Measurements from ENCODE around the gene ADIPOQ.

DNA sequence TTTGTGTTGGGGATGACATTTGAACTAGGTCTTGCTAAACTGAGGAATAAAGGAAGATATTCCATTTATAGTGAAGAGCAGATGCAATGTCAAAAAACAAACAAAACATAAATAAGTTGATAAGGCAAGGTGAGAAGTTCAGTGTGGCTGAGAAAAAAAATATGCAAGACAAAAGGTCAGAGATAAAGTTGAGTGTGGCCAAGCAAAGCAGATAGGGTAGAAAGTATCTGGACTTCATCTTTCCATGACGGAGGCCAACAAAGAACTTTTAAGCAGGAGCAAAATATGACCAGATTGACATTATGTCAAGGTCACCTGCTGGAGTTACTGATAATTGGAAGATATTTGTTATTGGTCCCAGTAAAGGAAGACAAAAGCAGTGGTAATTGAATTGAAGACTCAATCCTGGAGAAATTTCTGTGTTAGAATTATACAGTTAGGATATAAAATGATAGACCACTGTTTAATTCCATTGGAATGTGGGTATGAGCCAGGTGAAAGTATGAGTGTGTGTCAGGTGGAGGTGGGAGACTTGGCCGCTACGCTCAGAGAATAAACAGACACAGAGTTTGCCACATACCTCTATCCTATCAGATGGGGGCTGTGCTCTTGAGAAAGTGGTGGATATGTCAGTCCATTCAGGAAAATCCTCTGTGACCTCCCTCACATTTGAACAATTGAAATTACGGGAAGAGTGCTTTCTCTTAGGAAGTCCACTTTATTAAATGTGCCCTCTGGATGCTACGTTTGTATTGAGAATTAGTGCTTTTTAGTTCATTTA, 28.1 kb downstream of the ADIPOQ start:
- TF ChIP-seq POLR2AphosphoS5 (IDR thresholded peaks at IDR 0.05; ENCODE audit: low read depth, low read length) (no peak), CHD2 (IDR thresholded peaks at IDR 0.05; ENCODE audit: low read length, partially characterized antibody) (no peak), CTCF (IDR thresholded peaks at IDR 0.05) (no peak), REST (IDR thresholded peaks at IDR 0.05; ENCODE audit: low read depth, low read length) (no peak), TEAD4 (IDR thresholded peaks at IDR 0.05; ENCODE audit: borderline replicate concordance, insufficient read depth) (no peak), RAD21 (IDR thresholded peaks at IDR 0.05; ENCODE audit: low read length) (no peak), GATA2 (CRISPR knock-in tag; IDR thresholded peaks at IDR 0.05) (no peak), FOXM1 (IDR thresholded peaks at IDR 0.05; ENCODE audit: low read depth) (no peak)
